Thyroid gland (tissue), 4 donors: Measurements from ENCODE around the gene ATP1A2.

ENCODE experiments used
- CTCF ChIP-seq, 6 experiments: fragments of 200-600 bp in 3 of 6; fragments of 450-650 bp in 3 of 6; sonication (generic) in 3 of 6; IDR thresholded peaks; one replicate each; pipeline ENCODE4 v1.5.1; 2016 to 2019; ENCODE audit warnings: antibody characterized with exemption in 6 of 6, mild to moderate bottlenecking in 2 of 6, inconsistent platforms in 1 of 6, moderate library complexity in 1 of 6
- POLR2A ChIP-seq, 2 donors: fragments of 450-650 bp; IDR thresholded peaks; one replicate each; pipeline ENCODE4 v1.6.1; 2017; ENCODE audit warnings: antibody characterized with exemption in 2 of 2, mild to moderate bottlenecking in 2 of 2, moderate library complexity in 1 of 2

- no peak for TF ChIP-seq POLR2A (IDR thresholded peaks at IDR 0.05)
- TF ChIP-seq CTCF (IDR thresholded peaks at IDR 0.05): no peak
Observed at GRCh38 chr1:160076295-160076694, 39.3 kb upstream of the ATP1A2 start.
